Measurements from ENCODE around the gene CACNA2D3. TPM values are rescaled to one million over a fixed set of nuclear protein-coding genes. Genes with fewer than 3 reads are reported as not detected.
"Not testable (repeated sequence)": the region's sequence is repeated elsewhere in the genome, so short reads cannot be mapped to it uniquely, and the experiment has no call there.

CACNA2D3 gene
- total RNA-seq, 1 donor from 2014 or later: 7.0 TPM

DNA sequence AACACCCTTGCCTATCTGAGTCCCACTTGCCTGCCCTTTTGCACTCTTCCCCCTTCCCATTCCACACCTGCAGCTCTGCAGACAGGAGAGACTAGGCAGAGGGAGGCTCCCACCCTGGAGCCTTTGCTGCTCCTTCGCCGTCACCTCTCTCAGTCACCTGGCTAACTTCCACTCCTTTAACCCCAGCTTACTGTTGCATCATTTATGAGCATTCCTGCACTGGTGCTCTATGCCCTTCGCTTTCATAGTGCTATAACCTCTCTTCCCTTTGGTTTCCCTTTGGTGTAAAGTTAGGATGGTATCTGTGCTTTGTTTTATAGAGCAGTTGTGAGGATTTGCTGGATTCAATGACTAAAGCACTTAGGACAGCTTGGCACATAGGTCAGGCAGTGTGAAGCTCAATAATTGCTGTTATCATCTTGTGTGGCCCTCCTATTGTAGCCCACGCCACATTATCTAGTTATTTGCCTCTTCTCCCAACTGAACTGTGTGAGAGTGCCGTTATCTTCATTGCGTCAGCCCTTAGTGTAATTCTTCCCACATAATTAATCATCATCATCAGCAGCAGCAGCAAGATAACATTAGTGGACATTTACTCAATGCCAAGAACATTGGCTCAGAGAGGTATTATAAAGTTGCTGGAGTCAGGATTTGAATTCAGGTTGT, 253.9 kb downstream of the CACNA2D3 start:
- ATAC-seq: no peak

DNA sequence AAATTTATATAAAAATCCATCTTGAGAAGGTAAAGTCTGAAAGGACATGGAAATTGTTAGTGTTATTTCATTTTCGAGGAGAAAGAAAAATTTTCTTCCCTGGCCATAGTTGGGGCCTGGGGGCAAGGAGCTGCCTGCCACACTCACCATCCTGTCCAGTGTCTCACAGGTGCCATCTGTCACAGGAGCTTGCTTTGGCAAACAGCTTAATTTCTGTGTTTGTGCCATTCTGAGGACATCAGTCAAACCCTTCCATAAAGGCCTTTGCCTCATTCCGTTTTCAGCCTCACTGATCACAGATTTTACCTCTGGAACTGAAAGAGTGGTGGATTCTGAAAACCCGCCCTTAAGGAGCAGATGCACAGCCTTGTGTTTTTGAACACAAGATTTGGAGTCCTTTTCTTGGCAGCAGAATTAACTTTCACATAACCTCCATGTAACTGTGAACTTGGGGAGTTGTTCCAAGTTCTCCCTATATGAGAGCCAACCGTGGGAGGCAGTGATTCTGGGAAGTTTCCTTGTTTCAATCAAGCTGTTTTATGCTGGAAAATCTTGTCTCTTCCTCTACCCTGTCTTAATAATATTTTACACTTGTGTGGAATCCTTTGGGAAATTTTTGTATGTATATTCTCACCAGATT, 254.7 kb downstream of the CACNA2D3 start:
- ATAC-seq: no peak

GRCh38 chr3:54378184-54378583, 255.8 kb downstream of the CACNA2D3 start:
- no peak for ATAC-seq

DNA sequence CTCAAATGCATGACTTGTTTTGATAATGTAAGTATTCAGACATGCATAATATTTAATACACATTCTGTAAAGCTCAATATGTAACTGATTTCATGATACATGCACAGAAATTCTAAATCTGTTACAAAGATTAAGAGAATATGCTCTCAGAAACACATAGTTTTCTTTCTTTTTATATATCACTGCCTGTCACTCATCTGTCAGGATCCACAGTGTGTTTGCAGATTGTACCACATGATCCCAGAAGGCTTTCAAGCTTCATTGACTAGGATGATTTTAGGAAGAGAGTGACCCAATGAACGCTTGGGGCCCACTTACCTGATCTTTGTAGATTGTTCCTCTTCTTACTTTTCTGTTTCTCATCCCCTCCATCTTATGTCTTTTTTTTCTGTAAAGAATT, 261.9 kb downstream of the CACNA2D3 start:
- no peak for ATAC-seq

DNA sequence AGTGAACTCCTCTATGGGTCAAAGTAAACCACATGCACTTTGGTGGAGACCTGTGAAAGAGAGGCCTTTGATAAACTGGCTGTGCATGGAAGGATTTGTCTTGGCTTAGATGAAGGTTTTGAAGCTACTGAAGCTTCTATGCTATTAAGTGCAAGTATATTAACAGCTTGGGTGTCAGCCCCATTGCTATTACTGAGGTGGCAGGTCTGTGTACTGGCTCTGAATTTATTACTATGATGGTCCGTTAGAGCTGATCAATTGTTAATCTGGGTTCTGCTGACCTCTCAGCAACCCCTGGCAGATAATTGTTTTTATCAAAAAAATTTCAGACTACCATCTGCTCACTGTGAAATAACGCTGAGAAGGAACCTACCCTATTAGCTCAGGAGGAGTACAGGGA, 268.2 kb downstream of the CACNA2D3 start:
- no peak for ATAC-seq

- no peak for ATAC-seq
Observed at GRCh38 chr3:54393150-54393549, 270.8 kb downstream of the CACNA2D3 start.

DNA sequence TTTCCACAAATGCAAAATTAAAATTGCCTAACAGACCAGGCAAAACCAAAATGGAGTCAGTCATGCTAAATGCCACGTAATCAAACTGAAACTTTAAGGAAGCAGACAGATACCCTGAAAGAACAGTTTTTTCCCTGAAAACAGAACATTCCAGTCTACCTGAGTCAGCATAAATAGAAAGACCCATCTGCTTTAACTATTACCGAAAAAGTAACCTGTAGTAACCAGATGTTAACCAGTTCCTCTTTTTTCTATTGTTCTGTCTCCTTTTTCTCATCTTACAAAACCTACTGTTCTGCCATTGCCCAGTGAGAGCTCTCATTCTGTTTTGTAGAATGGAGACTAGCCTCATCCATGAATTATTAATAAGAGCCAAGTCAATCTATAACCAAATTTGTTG, 286.0 kb downstream of the CACNA2D3 start:
- no peak for ATAC-seq

- ATAC-seq: no peak
Observed at GRCh38 chr3:54421943-54422342, 299.6 kb downstream of the CACNA2D3 start.

GRCh38 chr3:54424292-54424691, 301.9 kb downstream of the CACNA2D3 start:
- peak; percentile 54 for ATAC-seq

DNA sequence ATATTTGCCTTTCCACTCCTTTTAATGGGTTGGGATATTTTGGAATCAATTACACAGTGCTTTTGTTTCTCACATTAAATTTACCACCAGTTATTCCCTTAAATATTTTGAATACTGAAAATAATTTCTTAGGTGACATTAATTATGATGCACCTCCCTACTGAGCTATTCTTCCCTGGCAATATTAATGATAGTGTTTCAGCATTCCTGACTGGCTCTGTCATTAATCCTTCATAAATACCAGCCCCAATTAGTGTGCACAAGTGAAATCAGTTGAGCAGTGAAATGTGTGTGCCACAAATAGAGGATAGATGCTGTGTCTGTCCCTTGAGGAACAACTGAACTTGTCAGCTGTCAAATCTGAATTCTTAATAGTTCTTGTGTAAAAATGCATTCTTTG, 304.0 kb downstream of the CACNA2D3 start:
- ATAC-seq: no peak

- peak; percentile 45 for ATAC-seq
Observed at GRCh38 chr3:54427501-54427900, 305.1 kb downstream of the CACNA2D3 start.

DNA sequence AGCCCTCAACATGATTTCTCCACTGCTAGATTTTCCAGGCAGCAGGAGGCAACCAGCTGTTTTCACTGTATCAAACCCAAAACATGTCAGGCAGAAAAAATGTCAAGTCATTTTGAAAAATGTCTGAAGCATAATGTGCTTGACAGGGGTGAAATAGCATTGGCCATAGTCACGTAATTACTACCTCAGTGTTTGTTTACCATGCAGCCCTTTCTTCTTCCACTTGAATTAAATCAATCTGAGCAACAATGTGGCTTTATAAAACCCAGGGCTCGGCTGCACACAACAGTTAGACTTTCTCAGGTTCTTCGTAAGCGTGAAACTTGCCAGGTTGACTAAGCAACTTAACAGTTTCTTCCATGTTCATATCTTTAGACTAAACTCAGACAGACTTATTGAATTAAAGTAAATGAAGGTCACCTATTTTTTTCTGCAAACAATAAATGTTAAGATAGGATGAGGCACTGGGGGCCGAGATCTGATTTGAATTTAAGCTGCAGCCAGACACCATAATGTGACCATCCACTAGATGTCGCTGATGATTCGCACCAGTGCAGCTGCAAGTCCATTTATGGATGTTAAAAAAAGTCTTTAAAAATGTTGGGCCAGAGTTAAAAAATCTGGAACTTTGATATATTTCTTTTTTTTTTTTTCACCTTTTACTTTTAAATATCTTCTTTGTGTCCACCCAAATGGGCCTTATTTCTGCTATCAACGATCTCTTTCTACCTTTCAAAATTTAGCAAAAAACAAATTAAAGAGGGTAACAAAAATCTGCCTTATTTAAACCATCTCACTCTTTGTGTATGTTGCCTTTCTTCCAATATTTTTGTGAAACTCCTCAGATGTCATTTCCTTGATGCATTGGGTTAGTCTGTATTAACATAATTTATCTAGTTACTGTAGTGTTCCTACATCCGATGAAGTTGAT, 305.9 kb downstream of the CACNA2D3 start:
- ATAC-seq: peak; percentile 54

- no peak for ATAC-seq
Observed at GRCh38 chr3:54432975-54433374, 310.6 kb downstream of the CACNA2D3 start.

- peak; percentile 55 for ATAC-seq
Observed at GRCh38 chr3:54433846-54434245, 311.5 kb downstream of the CACNA2D3 start.

DNA sequence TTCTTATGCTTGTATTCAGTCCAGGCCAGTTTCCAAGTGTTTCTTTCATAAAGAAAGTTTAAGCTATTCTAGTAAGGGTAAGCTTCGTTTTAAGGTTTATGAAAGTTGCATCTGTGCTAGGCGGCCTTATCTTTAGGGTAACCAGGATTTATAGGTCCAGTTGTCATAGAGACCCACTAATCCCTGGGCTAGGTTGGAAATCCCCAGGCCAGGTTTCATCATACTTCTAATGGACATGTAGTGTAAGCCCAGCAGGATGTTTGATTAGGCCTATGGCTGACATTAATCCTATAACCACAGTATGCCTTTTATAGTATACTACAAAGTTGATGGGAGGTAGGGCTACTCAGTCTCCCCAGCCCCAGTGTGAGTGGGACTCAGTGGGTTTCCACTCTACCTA, 312.4 kb downstream of the CACNA2D3 start:
- ATAC-seq: no peak

- ATAC-seq: no peak
Observed at GRCh38 chr3:54437271-54437670, 314.9 kb downstream of the CACNA2D3 start.

DNA sequence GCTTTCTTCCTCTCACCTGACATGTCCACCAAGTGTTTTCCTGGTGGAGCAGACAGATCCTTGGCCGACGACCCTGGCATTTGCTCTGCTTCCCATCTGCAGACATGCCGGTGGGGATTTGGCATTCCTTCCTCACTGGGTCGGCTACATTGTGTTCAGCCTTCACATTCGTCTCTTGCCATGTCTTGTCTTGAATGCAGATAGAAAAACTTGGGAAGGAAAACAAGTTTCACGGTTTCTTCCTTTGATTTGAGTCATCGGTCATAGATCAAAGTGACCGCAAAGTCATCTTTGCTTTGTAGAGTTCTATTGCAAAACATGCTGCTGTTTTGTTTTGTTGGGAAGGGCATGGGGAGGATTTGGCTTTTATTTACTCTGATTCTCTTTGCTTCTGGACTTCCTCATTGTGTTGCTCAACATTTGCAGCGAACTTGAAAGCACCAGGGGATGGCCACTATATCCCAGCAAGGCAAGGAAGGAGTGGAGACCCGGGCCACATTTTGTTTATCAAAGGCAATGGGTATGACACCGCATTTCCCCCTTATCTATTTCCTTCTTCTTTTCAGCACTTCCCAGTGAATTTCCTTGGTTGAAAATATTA, 321.3 kb downstream of the CACNA2D3 start:
- peak; percentile 59 for ATAC-seq

DNA sequence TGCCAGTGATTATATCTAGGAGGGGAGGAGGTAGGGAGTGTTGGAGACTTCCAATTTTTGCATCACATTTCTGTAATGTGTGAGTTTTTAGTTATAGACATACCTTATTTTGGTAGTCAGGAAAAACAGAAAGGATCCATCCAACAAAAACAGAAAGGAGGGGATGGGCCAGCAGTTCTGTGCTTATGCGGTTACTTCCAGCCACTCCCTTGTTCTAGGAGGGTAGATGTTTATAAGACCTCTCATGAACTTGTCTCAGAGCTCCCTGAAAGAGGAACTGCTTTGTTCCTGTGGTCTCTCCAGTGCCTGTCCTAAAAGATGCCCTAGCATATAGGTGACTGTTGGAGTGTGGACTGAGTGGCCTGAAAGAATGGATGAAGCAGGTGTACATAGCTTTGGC, 323.3 kb downstream of the CACNA2D3 start:
- no peak for ATAC-seq

GRCh38 chr3:54447427-54447826, 325.1 kb downstream of the CACNA2D3 start:
- peak; percentile 93 for ATAC-seq

DNA sequence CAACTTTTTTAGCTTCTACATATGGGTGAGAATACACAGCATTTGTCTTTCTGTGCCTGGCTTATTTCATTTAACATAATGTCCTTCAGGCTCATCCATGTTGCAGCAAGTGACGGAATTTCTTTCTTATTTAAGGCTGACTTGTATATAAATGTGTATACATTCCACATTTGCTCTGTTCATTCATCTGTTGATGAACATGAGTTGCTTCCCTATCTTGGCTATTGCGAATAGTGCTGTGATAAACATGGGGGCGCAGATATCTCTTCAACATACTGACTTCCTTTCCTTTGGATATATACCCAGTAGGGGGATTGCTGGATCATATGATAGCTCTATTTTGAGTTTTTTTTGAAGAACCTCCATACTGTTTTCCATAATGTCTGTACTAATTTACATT, 332.5 kb downstream of the CACNA2D3 start:
- no peak for ATAC-seq

- no peak for ATAC-seq
Observed at GRCh38 chr3:54458357-54458756, 336.0 kb downstream of the CACNA2D3 start.

DNA sequence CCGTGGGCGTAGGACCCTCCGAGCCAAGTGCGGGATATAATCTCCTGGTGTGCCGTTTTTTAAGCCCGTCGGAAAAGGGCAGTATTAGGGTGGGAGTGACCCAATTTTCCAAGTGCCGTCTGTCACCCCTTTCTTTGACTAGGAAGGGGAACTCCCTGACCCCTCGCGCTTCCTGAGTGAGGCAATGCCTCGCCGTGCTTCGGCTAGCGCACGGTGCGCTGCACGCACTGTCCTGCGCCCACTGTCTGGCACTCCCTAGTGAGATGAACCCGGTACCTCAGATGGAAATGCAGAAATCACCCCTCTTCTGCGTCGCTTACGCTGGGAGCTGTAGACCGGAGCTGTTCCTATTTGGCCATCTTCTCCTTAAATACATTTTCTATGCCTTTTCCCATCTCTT, 342.2 kb downstream of the CACNA2D3 start:
- not testable (repeated sequence) for ATAC-seq

- ATAC-seq: no peak
Observed at GRCh38 chr3:54476891-54477290, 354.5 kb downstream of the CACNA2D3 start.
